Neural progenitor cell (in vitro differentiated cells): ENCODE measurements around the gene ATP11C. TPM values are rescaled to one million over a fixed set of nuclear protein-coding genes. Genes with fewer than 3 reads are reported as not detected.

Source experiments
- DNase-seq: peaks from one replicate; pipeline ENCODE4 v3.0.0-alpha.2; 2016; ENCODE audit warnings: low spot score
- H2AFZ ChIP-seq: fragments of 200-600 bp; sonication (generic); replicated peaks from 2 replicates; pipeline ENCODE4 v1.6.1; 2016; ENCODE audit warnings: antibody characterized with exemption
- H3F3A ChIP-seq: fragments of 200-600 bp; sonication (generic); 2 replicates; pipeline ENCODE4 v1.6.1; 2016; ENCODE audit warnings: antibody characterized with exemption, low read depth
- H3K27ac ChIP-seq: fragments of 200-600 bp; sonication (generic); 2 replicates; pipeline ENCODE4 v1.5.1; 2016; ENCODE audit warnings: mild to moderate bottlenecking
- H3K27me3 ChIP-seq: fragments of 200-600 bp; sonication (generic); 2 replicates; pipeline ENCODE4 v1.6.1; 2016; ENCODE audit warnings: mild to moderate bottlenecking, moderate library complexity
- H3K36me3 ChIP-seq: fragments of 200-600 bp; sonication (generic); 2 replicates; pipeline ENCODE4 v1.5.1; 2016
- H3K4me1 ChIP-seq: fragments of 200-600 bp; sonication (generic); 2 replicates; pipeline ENCODE4 v1.6.1; 2016; ENCODE audit warnings: mixed run types
- H3K4me2 ChIP-seq: fragments of 200-600 bp; sonication (generic); 2 replicates; pipeline ENCODE4 v1.6.1; 2016
- H3K4me3 ChIP-seq: fragments of 200-600 bp; sonication (generic); 2 replicates; pipeline ENCODE4 v1.5.1; 2016
- H3K79me2 ChIP-seq: fragments of 200-600 bp; sonication (generic); 2 replicates; pipeline ENCODE4 v1.6.1; 2016; ENCODE audit warnings: low read depth
- H3K9ac ChIP-seq: fragments of 200-600 bp; sonication (generic); 2 replicates; pipeline ENCODE4 v1.6.1; 2016
- H3K9me3 ChIP-seq: fragments of 200-600 bp; sonication (generic); 2 replicates; pipeline ENCODE4 v1.5.1; 2016; ENCODE audit warnings: low read depth
- H4K20me1 ChIP-seq: fragments of 200-600 bp; sonication (generic); 2 replicates; pipeline ENCODE4 v1.6.1; 2016; ENCODE audit warnings: low read depth
- H3K27ac Mint-ChIP-seq: 3 replicates; pipeline ENCODE4 v1.8.0; 2021; ENCODE audit warnings: mixed read lengths
- H3K27me3 Mint-ChIP-seq: 2 replicates; pipeline ENCODE4 v1.8.0; 2022; ENCODE audit warnings: low read depth, mild to moderate bottlenecking, inconsistent platforms, moderate library complexity, mixed read lengths; ENCODE audit not compliant: insufficient read depth
- H3K36me3 Mint-ChIP-seq: 3 replicates; pipeline ENCODE4 v1.8.0; 2021; ENCODE audit warnings: mixed read lengths
- H3K4me1 Mint-ChIP-seq: 3 replicates; pipeline ENCODE4 v1.8.0; 2021; ENCODE audit warnings: mixed read lengths
- H3K4me3 Mint-ChIP-seq: 3 replicates; pipeline ENCODE4 v1.8.0; 2021; ENCODE audit warnings: mild to moderate bottlenecking, moderate library complexity, mixed read lengths
- H3K9me3 Mint-ChIP-seq: 3 replicates; pipeline ENCODE4 v1.8.0; 2020; ENCODE audit warnings: mixed read lengths
- EZH2 ChIP-seq: fragments of 200-600 bp; sonication (generic); IDR thresholded peaks from 2 replicates; pipeline ENCODE4 v1.6.1; 2017; ENCODE audit warnings: antibody characterized with exemption, mild to moderate bottlenecking, moderate library complexity
- EZH2phosphoT487 ChIP-seq: fragments of 200-600 bp; sonication (generic); IDR thresholded peaks from 2 replicates; pipeline ENCODE4 v1.6.1; 2017; ENCODE audit warnings: antibody characterized with exemption
- total RNA-seq: library from RNA; depleted of rRNA; stranded (reverse); fragments of >200 nt; gene quantifications from 2 replicates; pipeline ENCODE4 v1.2.3, GENCODE V29; 2015; ENCODE audit warnings: low replicate concordance
- TF ChIP-seq, protein P1 (sequence below): fragments of 200-600 bp; sonication (generic); IDR thresholded peaks from 2 replicates; pipeline ENCODE4 v1.5.1; 2017; ENCODE audit warnings: antibody characterized with exemption, mild to moderate bottlenecking

Gene ATP11C
- total RNA-seq, 1 donor from 2014 or later = 68.0 TPM

DNA sequence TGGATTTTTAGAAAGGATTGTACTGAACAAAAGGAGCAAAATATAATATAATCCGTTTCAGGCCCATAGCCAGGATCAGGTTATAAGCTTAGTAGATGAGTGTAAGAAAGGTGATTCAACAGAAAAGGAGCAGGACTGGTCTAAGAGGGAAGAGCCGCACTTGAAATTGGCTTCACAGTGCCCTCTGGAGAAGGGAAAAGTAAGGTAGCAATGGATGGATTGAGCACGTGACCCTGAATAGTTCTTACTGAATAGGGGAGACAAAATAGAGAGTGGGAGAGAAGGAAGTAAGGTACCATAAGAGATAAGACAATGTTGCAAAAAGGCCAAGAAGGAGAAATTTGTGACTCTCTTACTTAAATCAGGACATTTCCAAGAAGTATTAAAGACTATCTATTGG, 16.9 kb upstream of the ATP11C start:
- H3K27ac Mint-ChIP-seq = no peak overlapping the region
- H4K20me1 ChIP-seq = no peaks in the 10 kb centered on the region
- H3K4me3 Mint-ChIP-seq = no peak overlapping the region
- H3K4me1 Mint-ChIP-seq = peaks cover 4% of the 10 kb centered on the region
- no peaks in the 10 kb centered on the region for H3K4me1 ChIP-seq
- no peaks in the 10 kb centered on the region for H3K36me3 ChIP-seq
- no peaks in the 10 kb centered on the region for H3K79me2 ChIP-seq
- H3K27ac ChIP-seq = no peak overlapping the region
- DNase-seq = no peak
- no peak overlapping the region for H3K4me2 ChIP-seq
- no peaks in the 10 kb centered on the region for H3K27me3 ChIP-seq
- no peaks in the 10 kb centered on the region for H3K36me3 Mint-ChIP-seq
- H2AFZ ChIP-seq = no peak overlapping the region
- H3F3A ChIP-seq = no peaks in the 10 kb centered on the region
- H3K9ac ChIP-seq = no peak overlapping the region
- no peaks in the 10 kb centered on the region for H3K9me3 Mint-ChIP-seq
- no peaks in the 10 kb centered on the region for H3K9me3 ChIP-seq
- TF ChIP-seq EZH2 = no peak
- H3K27me3 Mint-ChIP-seq = peaks cover 4% of the 10 kb centered on the region
- H3K4me3 ChIP-seq = no peak overlapping the region

GRCh38 chrX:139945075-139945474, 12.2 kb upstream of the ATP11C start:
- H3K27me3 ChIP-seq = no peaks in the 10 kb centered on the region
- DNase-seq = no peak
- no peak overlapping the region for H3K9ac ChIP-seq
- H3K36me3 ChIP-seq = no peaks in the 10 kb centered on the region
- no peak overlapping the region for H3K4me3 ChIP-seq
- H3K27ac Mint-ChIP-seq = no peak overlapping the region
- no peaks in the 10 kb centered on the region for H3K9me3 ChIP-seq
- no peaks in the 10 kb centered on the region for H3K36me3 Mint-ChIP-seq
- H3F3A ChIP-seq = no peaks in the 10 kb centered on the region
- H3K9me3 Mint-ChIP-seq = no peaks in the 10 kb centered on the region
- TF ChIP-seq EZH2 (no peak), EZH2phosphoT487 (no peak)
- TF ChIP-seq, protein P1, sequence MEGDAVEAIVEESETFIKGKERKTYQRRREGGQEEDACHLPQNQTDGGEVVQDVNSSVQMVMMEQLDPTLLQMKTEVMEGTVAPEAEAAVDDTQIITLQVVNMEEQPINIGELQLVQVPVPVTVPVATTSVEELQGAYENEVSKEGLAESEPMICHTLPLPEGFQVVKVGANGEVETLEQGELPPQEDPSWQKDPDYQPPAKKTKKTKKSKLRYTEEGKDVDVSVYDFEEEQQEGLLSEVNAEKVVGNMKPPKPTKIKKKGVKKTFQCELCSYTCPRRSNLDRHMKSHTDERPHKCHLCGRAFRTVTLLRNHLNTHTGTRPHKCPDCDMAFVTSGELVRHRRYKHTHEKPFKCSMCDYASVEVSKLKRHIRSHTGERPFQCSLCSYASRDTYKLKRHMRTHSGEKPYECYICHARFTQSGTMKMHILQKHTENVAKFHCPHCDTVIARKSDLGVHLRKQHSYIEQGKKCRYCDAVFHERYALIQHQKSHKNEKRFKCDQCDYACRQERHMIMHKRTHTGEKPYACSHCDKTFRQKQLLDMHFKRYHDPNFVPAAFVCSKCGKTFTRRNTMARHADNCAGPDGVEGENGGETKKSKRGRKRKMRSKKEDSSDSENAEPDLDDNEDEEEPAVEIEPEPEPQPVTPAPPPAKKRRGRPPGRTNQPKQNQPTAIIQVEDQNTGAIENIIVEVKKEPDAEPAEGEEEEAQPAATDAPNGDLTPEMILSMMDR = no peak
- H3K4me1 ChIP-seq = peaks cover 3% of the 10 kb centered on the region
- H3K4me3 Mint-ChIP-seq = no peak overlapping the region
- H3K27me3 Mint-ChIP-seq = peaks cover 4% of the 10 kb centered on the region
- H3K4me2 ChIP-seq = no peak overlapping the region
- no peak overlapping the region for H3K27ac ChIP-seq
- no peaks in the 10 kb centered on the region for H4K20me1 ChIP-seq
- peaks cover 4% of the 10 kb centered on the region for H3K4me1 Mint-ChIP-seq
- H2AFZ ChIP-seq = no peak overlapping the region
- H3K79me2 ChIP-seq = no peaks in the 10 kb centered on the region

GRCh38 chrX:139936259-139936658, 3.4 kb upstream of the ATP11C start:
- Histone ChIP-seq H3K4me1 (peaks cover 5% of the 10 kb centered on the region), H3F3A (peaks cover 8% of the 10 kb centered on the region), H3K9me3 (no peaks in the 10 kb centered on the region), H3K27ac (no peak overlapping the region), H3K36me3 (no peaks in the 10 kb centered on the region), H3K27me3 (no peaks in the 10 kb centered on the region), H3K4me3 (no peak overlapping the region), H3K4me2 (no peak overlapping the region), H4K20me1 (no peaks in the 10 kb centered on the region), H2AFZ (no peak overlapping the region), H3K9ac (no peak overlapping the region), H3K79me2 (peaks cover 6% of the 10 kb centered on the region)
- TF ChIP-seq, protein P1 = peak; percentile 22
- no peak for TF ChIP-seq EZH2phosphoT487
- no peak for TF ChIP-seq EZH2
- H3K27ac Mint-ChIP-seq = no peak overlapping the region
- H3K36me3 Mint-ChIP-seq = no peaks in the 10 kb centered on the region
- H3K27me3 Mint-ChIP-seq = peaks cover 7% of the 10 kb centered on the region
- DNase-seq = no peak
- no peaks in the 10 kb centered on the region for H3K9me3 Mint-ChIP-seq
- H3K4me3 Mint-ChIP-seq = no peak overlapping the region
- H3K4me1 Mint-ChIP-seq = peaks cover 16% of the 10 kb centered on the region

DNA sequence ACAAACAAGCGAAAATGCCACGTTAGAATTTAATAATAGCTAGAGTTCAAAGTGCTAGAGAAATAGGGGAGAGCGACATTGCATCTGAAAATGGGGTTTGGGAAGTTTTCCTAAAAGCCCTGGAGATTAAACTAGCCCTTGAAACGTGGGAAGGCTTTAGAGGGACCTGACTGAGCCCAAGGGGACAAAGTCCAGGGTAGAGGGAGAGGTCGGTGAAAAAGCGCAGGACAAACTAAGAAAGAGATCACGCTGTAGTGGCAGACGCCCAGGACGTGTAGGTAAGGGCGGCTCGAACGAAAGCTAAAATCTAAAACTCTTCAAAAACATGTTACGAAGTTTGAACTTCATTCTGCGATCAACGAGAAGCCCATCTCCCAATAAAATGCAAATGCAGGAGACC, 1.1 kb upstream of the ATP11C start:
- no peaks in the 10 kb centered on the region for H3K36me3 Mint-ChIP-seq
- no peaks in the 10 kb centered on the region for H3K9me3 Mint-ChIP-seq
- Histone ChIP-seq H3K27me3 (no peaks in the 10 kb centered on the region), H3K36me3 (no peaks in the 10 kb centered on the region), H3F3A (peaks cover 8% of the 10 kb centered on the region), H3K4me3 (peak overlapping the region; percentile 79), H3K4me1 (peaks cover 5% of the 10 kb centered on the region), H3K9ac (no peak overlapping the region), H2AFZ (peak overlapping the region; percentile 83), H3K9me3 (no peaks in the 10 kb centered on the region), H3K79me2 (peaks cover 30% of the 10 kb centered on the region), H3K4me2 (peak overlapping the region; percentile 72), H3K27ac (no peak overlapping the region), H4K20me1 (peaks cover 23% of the 10 kb centered on the region)
- peak overlapping the region; percentile 64 for H3K27ac Mint-ChIP-seq
- peaks cover 7% of the 10 kb centered on the region for H3K27me3 Mint-ChIP-seq
- TF ChIP-seq EZH2phosphoT487 (no peak), EZH2 (no peak)
- TF ChIP-seq, protein P1 = no peak
- peak overlapping the region; percentile 91 for H3K4me3 Mint-ChIP-seq
- no peak for DNase-seq
- peaks cover 36% of the 10 kb centered on the region for H3K4me1 Mint-ChIP-seq
